GM12865 (cell line): Measurements from ENCODE around the gene RASSF7.

Source experiments
- DNase-seq: peaks from one replicate; pipeline ENCODE4 v3.0.0; 2010; ENCODE audit warnings: low read depth
- H3K4me3 ChIP-seq: 2 replicates; pipeline ENCODE4 v1.5.1; 2011; ENCODE audit warnings: mild to moderate bottlenecking, low read depth, low read length, control low read depth
- CTCF ChIP-seq: IDR thresholded peaks from 2 replicates; pipeline ENCODE4 v1.5.1; 2011; ENCODE audit warnings: low read length, control low read depth, low read depth, inconsistent platforms; ENCODE audit not compliant: insufficient read depth; ENCODE audit errors: missing control alignments

Gene RASSF7

GRCh38 chr11:584287-584686, 23.5 kb downstream of the RASSF7 start:
- no peak for TF ChIP-seq CTCF
- no peak overlapping the region for H3K4me3 ChIP-seq
- DNase-seq = no peak

GRCh38 chr11:586376-587316, 25.9 kb downstream of the RASSF7 start:
- H3K4me3 ChIP-seq = no peak overlapping the region
- no peak for TF ChIP-seq CTCF
- DNase-seq = no peak

GRCh38 chr11:587546-587945, 26.8 kb downstream of the RASSF7 start:
- TF ChIP-seq CTCF = no peak
- H3K4me3 ChIP-seq = no peak overlapping the region
- DNase-seq = no peak

GRCh38 chr11:587978-588380, 27.2 kb downstream of the RASSF7 start:
- H3K4me3 ChIP-seq = no peak overlapping the region
- DNase-seq = no peak
- TF ChIP-seq CTCF = no peak

- DNase-seq = no peak
- TF ChIP-seq CTCF = no peak
- H3K4me3 ChIP-seq = no peak overlapping the region
These were observed 29.0 kb downstream of the RASSF7 start for GRCh38 chr11:589798-590197.

- DNase-seq = no peak
- TF ChIP-seq CTCF = no peak
These were observed 30.2 kb downstream of the RASSF7 start for GRCh38 chr11:590997-591396.

GRCh38 chr11:592501-592900, 31.7 kb downstream of the RASSF7 start:
- TF ChIP-seq CTCF = no peak
- DNase-seq = no peak
- no peak overlapping the region for H3K4me3 ChIP-seq

More at GRCh38 chr11:590997-591396, 30.2 kb downstream of the RASSF7 start:
- H3K4me3 ChIP-seq = no peak overlapping the region
